ENCODE measurements around the gene NAALADL2.

Gene NAALADL2

DNA sequence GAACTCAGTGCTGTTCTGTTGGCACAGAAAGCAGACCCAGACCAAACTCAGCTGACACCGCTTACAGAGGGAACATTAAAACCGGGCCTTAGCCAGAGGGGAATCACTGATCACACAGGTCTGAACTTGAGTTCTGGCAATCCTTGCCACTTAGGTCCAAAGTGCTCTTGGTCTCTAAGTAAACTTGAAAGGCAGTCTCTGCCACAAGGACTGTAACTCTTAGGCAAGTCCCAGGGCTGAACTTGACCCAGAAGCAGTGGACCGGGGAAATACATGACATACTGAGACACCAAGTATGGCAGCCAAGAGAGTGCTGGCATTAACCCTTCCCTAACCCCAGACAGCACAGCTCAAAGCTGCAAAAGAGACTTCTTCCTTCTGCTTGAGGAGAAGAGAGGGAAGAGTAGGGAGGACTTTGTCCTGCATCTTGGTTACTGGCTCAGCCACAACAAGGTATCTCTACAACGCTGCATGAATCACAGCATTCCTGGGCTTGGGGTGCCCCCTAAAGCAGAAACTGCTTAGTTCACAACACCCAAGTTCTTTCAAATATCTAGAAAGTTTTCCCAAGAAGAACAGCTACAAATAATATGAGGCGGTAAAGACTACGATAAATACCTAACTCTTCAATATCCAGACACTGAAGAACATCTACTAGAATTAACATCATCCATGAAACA, 32.5 kb downstream of the NAALADL2 start:
- DNase-seq = no peak

DNA sequence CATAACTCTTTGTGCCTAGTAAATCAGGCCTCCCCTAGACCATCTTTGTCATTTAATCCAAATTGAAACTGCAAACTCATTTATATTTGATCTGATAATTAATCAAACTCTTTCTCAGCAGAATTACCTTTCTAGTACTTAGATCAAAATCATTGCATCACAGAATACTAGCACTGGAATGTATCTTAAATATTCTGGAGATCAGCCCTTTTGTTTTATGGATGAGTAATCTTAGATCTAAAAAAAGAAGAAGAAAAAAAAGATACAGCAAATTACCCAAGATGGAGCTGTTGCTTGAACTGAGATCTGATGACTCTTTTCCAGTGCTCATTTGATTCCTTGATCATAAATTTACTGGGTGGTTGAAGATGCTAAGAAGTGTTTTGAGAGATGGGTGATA, 47.9 kb downstream of the NAALADL2 start:
- DNase-seq = no peak

DNA sequence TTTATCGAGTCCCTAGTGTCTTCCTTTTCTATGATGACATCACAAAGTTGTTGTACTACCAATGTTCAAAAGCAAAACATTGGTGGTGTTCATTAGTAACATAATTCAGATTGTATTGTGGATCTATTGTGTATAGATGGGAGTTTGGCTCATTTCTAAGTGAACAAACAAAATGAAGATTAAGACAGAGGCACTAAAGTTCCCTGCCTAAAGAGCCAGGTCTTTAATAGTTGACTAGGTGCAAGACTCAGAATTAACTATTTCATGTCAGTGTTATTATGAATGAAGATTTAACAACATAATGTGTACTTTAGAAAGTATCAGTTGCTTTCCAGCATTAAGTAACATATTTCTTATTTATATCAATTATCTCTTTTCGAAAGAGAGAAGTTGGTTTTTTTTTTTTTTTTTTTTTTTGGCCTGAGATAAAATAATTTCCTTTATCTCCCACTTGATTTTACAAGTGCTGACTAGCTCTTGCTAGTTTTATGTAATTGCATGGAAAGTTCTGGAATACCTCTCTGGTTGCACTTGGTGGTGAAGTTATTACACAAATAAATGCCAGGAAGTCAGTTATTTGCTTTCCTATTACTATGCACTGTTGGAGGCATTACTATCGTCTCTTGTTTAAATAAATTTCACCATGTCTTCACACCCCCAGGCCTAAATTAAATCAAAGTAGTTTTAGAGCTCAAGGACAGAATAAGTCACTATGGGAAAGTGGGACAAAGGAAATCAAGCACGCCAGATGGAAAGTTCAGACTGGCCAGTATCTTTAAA, 48.7 kb downstream of the NAALADL2 start:
- DNase-seq = no peak

DNA sequence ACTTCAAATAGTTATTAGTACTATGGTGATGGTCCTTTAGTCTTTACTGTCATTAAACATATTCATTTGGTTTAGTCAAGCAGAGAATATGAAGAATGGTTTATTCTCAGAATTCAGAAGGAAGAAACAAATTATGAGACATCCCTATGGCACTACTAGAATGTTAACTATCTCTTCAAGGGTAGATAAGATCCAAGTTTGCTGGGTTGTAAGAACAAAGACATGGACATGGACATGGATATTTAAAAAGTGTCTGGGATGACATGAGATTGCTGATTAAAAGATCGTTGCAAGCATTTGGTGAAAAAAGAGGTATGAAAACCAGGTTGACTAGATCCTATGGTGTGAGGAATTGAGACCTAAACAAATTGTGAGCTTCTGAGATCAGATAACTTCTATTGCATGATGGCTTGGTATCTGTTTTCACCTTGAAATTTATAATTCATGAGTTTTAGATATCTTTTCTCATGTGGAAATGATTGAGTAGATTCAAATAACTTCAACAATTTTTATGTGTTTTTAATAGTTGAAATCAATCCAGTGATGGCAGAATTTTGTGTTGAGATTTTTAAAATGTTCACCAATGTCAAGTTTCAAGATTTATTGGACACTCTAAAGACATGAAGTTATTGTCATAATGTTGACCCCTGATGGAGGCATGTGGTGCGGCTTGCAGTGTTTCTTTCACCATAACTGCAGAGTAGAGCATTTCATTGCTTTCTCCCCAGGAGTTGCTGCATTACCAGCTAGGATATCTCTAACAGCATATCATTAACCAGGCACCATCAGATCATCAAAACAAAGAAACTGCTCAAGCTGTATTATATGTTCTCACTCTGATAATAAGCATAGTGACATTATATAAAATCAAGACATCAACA, 72.6 kb downstream of the NAALADL2 start:
- DNase-seq = no peak

DNA sequence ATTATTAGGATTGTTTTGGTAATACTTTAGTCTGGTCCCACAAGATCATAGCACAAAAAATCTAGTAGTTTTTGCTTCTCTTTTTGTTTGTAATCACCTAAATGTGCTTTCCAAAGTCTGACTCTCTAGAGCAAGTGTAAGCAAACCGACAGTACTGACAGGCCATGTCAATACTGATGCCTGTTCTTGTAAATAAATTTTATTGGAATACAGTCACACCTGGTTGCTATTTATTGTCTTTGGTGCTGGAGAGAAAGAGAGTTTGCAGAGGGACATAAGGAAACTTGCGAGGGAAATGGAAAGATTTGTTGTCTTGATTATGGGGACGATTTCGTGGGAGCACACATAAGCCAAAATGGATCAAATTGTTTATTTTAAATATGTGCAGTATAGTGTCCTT, 77.5 kb downstream of the NAALADL2 start:
- DNase-seq = no peak

DNA sequence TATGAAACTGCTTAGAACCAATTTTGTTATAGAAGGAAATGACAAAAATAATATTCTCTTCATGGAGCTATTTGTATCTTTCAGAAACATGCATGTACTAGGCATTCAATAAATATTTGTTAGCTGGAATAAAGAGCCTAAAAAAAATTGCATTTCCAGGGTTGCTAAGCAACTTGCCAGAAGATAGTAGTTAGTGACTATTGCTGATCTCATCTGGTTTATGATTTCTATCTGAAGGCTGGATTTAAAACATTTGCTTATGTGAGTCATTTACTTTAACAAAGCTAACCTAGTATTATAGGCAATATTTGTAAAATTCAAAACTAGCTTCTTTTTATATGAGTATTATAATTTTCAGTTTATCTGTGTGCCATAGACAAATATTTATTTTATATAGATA, 78.3 kb downstream of the NAALADL2 start:
- DNase-seq = no peak

DNA sequence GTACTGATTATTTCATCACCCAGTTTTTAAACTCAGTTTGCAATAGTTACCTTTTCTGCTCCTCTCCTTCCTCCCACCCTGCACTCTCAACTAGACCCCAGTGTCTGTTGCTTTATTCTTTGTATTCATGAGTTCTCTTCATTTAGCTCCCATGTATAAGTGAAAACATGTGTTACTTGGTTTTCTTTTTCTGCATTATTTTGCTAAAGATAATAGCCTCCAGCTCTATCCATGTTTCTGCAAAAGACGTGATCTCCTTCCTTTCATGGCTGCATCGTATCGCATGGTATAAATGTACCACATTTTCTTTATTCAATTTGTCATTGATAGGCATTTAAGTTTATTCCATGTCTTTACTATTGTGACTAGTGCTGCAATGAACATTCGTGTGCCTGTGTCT, 79.0 kb downstream of the NAALADL2 start:
- no peak for DNase-seq

DNA sequence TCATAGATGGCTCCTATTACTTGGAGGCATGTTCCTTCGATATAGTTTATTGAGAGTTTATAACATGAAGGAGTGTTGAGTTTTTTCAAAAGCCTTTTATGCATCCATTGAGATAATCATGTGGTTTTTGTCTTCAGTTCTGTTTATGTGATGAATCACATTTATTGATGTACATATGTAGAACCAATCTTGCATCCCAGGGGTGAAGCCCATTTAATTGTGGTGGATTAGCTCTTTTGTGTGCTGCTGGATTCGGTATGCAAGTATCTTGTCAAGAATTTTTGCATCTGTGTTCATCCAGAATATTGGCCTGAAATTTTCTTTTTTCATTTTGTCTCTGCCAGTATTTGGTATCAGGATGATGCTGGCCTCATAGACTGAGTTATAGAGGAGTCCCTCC, 81.0 kb downstream of the NAALADL2 start:
- no peak for DNase-seq

DNA sequence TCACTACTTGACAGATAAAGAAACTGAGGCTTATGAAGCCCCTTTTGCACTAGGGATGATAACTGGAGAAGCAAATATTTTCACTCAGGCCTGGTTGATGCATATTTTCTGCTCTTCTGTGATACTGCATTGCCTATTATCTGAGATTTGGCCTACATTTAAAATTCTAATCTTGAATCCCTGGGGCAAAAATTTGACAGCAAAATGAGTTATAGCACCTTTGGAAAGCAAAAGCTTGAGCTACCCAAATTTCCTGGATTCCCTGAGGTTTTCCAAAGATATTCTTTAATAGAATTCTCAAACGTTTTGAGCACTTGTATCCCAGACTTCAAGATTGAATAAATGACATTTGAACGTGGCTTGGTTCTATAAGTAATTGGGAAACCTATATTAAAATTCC, 86.1 kb downstream of the NAALADL2 start:
- no peak for DNase-seq

DNA sequence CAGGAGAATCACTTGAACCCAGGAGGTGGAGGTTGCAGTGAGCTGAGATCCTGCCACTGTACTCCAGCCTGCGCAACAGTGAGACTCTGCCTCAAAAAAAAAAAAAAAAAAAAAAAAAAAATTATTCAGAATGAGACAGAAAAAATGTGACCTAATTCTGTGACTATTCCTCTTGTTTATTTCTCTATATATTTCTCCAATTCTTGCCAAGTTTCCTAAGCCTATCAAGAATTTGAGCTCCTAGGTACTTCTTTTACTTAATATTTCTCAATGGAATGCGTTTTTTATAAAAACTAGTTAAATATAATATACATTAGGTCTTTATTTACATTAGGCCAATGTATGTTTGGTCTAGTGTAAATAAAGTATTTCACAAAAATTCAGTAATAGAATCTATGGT, 86.8 kb downstream of the NAALADL2 start:
- no peak for DNase-seq

DNA sequence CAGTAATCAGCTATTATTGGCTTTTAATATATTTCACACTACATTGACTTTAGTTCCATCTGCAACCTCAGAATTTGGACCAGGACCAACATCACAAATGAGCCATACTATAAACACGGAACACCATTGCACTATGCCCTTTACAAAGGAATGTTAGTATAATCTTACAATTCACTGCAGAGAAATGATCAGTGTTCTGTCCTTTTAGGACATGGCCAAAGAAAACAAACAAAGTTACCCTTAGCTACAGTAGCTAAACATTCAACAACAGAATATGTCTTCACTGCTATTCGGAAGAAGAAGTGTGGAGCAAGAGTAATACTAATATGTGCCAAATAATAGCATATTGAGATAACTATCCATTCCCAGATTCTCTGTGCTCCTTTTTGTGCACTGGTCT, 90.4 kb downstream of the NAALADL2 start:
- DNase-seq = no peak

DNA sequence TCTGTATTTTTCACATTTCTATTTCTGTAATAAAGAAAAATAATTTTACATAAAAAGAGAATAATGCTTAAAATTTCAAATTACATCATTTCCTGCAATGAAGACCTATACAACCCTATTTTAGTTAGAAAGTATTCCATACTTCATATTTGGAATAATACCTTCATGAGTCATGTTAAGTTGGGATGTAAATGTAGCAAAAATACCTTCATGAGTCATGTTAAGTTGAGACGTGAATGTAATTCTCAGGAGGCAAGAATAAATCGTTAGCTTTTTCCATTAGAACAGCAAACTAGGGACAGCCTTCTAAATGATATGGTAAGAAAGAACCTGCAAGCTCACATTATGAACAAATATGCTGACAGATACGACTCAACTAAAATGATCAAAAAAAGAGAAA, 91.9 kb downstream of the NAALADL2 start:
- no peak for DNase-seq

DNA sequence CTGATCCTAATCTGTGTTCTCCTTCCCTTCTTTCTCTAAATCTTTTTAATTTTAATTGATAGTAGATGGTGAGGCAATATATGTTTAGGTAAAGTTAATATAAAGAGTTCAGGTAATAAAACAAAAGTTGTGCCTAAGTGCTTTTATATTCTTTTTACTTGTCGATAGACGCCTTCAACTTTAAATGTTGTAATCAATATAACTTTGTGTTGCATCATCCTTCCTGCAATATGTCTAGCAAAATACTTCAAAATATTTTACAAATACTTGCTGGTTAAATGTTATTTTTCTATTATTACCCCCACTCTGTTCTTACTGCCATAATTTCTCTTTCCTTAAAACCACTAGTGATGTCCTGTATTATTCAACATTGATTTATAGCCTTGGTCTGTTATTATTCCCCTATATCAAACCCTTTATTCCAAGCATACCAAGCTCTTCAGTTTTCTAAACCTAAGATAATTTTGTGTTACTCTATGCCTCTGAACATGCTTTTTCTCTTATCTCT, 92.4 kb downstream of the NAALADL2 start:
- no peak for DNase-seq

DNA sequence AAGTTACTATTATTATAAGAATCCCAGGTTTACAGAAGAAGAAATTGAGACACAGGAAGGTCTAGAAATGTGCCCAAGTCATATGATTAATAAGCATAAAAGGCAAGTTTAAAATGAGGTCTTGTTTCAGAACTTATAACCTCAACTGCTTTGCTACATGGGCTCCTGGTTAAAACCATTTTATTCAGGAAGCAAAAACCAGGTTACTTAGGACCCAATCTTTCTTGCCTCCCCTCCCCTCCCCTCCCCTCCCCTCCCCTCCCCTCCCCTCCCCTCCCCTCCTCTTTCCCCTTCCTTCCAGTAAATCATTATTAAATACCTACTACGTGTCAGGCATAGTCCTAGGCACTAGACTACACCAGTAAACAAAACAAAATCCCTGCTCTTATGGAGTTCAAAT, 93.9 kb downstream of the NAALADL2 start:
- no peak for DNase-seq

DNA sequence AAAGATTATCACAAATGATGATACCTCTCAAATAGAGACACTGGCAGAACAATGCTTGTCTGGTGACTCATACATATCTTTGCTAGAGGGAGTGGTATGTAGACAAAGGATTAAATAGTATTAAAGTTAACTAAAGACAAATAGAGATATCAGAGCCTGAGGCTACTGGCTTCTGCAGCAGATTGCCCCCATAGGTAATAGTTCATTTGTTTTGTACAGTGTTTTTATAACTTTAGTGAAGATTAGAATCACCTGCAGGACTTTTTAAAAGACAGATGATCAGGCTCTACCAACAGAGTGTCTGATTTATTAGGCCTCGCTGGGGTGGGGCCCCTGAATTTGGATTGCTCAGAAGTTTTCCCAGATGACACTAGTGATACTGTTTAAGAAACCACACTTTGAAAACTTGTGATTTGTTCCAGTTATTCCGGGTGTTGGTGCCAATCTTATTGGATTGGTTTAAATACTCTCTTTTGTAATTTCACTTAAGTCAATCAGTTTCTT, 96.4 kb downstream of the NAALADL2 start:
- no peak for DNase-seq

DNA sequence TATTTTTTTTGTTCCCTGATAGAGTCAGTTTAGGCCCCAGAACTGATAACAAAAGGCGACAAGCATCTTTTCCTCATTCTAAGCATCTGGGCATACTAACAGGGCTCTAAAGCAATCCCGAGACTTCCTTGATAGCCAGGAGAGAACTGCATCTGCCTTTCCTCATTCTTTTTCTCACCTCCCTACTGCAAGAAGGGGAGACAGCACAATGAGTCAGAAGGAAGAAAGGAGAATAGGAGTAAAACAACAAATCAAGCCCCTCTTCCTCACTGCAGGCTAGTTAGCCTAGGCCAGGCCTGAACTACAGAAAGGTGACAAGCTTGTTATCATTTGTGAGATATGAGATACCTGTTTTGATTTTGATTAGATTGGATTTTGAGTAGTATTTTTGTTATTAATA, 97.9 kb downstream of the NAALADL2 start:
- no peak for DNase-seq

DNA sequence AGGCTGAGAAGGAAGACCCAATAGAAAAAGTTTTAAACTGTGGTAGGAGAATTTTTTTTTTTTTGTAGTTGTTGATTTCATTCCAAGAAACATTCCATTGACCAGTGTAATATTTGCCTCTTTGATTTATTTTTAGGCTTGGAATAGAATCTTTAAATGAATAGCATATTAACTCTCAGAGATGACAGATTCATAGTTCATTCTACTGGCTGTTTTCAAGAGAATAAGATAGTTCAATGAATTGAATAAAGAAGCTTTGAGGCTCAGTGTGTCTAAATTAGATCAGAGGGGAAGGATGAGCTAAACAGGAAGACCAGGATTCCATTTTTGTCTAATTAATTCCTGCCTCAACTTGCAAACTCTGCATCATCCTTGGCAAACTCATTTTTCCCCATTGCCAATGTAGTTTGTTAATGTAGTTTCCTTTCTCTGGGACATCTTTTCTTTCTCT, 98.4 kb downstream of the NAALADL2 start:
- DNase-seq = no peak

DNA sequence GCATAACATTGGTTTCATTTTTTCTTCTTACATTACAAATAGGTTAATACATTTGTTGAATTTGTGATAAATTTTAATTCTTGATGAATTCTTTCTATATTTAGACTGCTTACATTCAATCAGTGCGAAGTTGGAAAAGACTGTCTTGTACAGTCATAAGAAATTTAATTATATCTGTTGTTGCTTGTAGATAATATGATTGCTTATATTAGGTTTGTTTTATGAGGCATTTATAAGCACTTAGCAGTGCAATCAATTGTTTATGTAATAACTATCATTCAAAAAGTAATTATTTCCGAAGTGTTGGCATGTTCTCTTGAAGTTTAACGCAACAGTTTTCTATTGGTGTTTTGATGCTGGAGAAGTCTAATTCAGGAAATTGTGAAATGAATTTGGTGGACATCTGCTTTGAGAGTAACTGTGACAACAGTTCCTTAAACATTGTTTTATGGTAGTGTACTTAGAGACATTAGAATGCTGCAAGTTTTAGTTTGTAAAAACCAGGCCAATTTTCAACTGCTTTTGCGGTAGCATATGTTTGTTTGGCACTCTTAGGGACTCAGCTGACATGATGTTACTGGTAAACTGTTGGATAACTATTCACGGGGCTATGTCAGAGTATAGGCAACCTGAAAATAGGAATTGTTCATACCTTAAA, 99.7 kb downstream of the NAALADL2 start:
- DNase-seq = no peak

DNA sequence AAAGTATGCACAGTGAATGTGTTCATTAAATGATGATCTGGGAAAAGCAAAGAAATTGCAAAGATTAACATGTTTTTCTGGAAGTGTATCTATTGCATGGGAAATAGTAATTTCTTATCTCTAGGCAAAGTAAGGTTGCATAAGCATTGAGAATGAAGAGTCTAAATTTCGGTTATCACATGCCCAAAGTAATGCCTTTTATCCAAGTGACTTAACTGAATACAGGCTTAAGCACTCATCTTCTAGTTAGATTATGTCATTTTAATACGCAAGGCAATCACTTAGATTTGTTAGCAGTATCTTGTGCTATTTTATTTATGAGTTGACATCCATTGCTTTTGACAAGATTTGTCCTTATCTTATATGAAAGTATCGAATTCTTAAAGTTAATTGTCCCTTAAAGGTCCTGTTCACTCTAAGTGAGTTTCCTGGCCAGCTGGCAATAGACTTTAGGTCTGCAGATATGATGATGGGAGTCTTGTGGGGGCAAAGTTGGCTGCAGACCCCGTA, 100.5 kb downstream of the NAALADL2 start:
- no peak for DNase-seq

DNA sequence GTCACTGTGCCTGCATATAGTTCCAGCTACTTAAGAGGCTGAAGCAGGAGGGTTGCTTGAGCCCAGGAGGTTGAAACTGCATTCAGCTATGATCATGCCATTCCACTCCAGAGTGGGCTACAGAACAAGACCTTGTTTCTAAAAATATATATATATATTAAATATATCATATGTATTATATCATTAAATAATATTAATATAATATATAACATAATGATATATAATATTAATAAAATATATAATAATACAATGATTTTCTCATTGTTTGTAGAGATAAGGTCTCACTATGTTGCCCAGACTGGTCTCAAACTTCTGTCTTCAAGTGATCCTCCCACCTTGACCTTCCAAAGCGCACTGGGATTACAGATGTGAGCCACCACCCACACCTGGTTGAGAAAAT, 101.8 kb downstream of the NAALADL2 start:
- DNase-seq = no peak

DNA sequence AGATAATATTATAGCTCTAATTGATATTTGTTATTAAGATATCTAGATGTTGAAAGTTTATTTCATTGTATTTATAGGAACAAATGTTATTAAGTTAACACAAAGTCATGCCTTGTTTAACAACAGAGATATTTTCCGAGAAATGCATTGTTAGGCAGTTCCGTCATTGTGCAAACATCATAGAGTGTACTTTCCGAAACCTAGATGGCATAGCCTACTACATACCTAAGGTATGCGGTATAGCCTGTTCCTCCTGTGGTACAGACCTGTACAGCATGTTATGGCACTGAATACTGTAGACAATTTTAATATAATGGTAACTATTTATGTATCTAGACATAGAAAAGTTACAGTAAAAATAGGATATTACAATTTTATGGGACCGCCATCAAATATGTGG, 114.3 kb downstream of the NAALADL2 start:
- DNase-seq = no peak

DNA sequence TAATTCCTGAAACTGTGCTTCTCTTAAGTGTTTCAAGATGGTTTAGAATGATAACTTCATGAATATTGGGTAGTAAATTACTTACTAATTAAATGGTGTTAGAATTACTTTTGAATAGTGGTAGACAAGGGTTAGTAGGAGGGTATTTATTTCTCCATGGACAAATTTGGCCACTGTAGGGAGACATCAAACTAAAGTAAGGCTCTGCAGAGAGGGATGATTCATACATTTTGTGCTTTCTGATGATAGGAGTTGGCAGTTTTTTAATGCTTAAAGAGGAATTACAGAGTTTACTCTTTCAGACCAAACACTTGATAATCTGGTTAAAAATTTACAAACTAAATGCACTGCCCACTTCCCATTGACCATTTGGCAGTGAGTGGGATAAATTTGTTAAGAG, 127.6 kb downstream of the NAALADL2 start:
- DNase-seq = no peak

DNA sequence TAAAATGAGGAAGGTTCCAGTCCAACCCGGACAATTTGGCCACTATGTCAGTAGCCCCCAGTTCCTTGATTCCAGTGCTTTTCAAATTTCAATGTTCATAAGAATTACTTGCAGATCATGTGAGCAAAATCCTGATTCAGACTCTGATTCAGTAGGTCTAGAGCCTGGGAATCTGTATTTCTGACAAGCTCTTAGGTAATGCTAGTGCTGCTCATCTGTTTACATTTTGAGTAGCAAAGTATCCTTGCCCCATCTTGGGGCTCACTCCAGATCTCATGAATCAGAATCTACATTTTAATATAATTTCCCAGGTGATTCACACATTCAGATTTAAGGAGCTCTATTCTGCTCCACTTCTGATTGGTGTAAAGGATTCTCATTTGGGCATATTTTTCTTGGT, 142.0 kb downstream of the NAALADL2 start:
- no peak for DNase-seq

All from NCI-H1048 (cell line).